PC-3 (cell line): ENCODE measurements around the gene WDSUB1. TPM values are rescaled to one million over a fixed set of nuclear protein-coding genes. Genes with fewer than 3 reads are reported as not detected.

Experiments used
- ATAC-seq: fragments of 200-7000 bp; cut with Tn5 transposase; 2 replicates; pipeline ENCODE4 v1.9.1; 2020; ENCODE audit warnings: mild to moderate bottlenecking, moderate library complexity
- BruUV-seq: library from RNA; stranded (reverse); fragments of 400-500 nt; replicated peaks from 2 replicates; lab custom pipeline; 2021; lab: Mats Ljungman, UMichigan
- CTCF ChIA-PET: fragments of 300-600 bp; sonication (Branson Sonifier 250); formaldehyde crosslinking; loops from one replicate; lab custom pipeline; 2022; ENCODE audit warnings: antibody characterized with exemption; lab: Charles Lee
- POLR2A ChIA-PET: fragments of 300-600 bp; sonication (Branson Sonifier 250); formaldehyde crosslinking; loops from one replicate; lab custom pipeline; 2022; ENCODE audit warnings: antibody characterized with exemption; ENCODE audit not compliant: unreplicated experiment; lab: Charles Lee
- DNase-seq: peaks from one replicate; pipeline ENCODE4 v3.0.0-alpha.2; 2015
- H2AFZ ChIP-seq: fragments of 300-600 bp; sonication (generic); 2 replicates; pipeline ENCODE4 v1.6.0; 2016; ENCODE audit warnings: antibody characterized with exemption, low read length
- H3F3A ChIP-seq: fragments of 300-600 bp; sonication (generic); one replicate; pipeline ENCODE4 v1.6.0; 2017; ENCODE audit warnings: antibody characterized with exemption, low read length, control low read depth, mild to moderate bottlenecking; ENCODE audit not compliant: unreplicated experiment
- H3K27ac ChIP-seq: fragments of 300-600 bp; sonication (generic); 2 replicates; pipeline ENCODE4 v1.5.1; 2016; ENCODE audit warnings: mild to moderate bottlenecking, low read length
- H3K27me3 ChIP-seq: fragments of 300-600 bp; sonication (generic); 2 replicates; pipeline ENCODE4 v1.6.1; 2016; ENCODE audit warnings: low read length, mixed read lengths
- H3K36me3 ChIP-seq: fragments of 300-600 bp; sonication (generic); 2 replicates; pipeline ENCODE4 v1.6.1; 2016; ENCODE audit warnings: low read depth, mixed run types, low read length, mixed read lengths
- H3K4me1 ChIP-seq: fragments of 300-600 bp; sonication (generic); 2 replicates; pipeline ENCODE4 v1.5.1; 2016; ENCODE audit warnings: low read length; ENCODE audit not compliant: insufficient read depth
- H3K4me2 ChIP-seq: fragments of 300-600 bp; sonication (generic); 2 replicates; pipeline ENCODE4 v1.6.0; 2016; ENCODE audit warnings: low read length
- H3K4me3 ChIP-seq: fragments of 300-600 bp; sonication (generic); 2 replicates; pipeline ENCODE4 v1.5.1; 2016; ENCODE audit warnings: mild to moderate bottlenecking, low read length, mixed read lengths
- H3K79me2 ChIP-seq: fragments of 300-600 bp; sonication (generic); 2 replicates; pipeline ENCODE4 v1.6.1; 2017; ENCODE audit warnings: low read length, mixed read lengths
- H3K9ac ChIP-seq: fragments of 300-600 bp; sonication (generic); 2 replicates; pipeline ENCODE4 v1.6.0; 2016; ENCODE audit warnings: mild to moderate bottlenecking, low read length
- H3K9me2 ChIP-seq: fragments of 300-600 bp; sonication (generic); replicated peaks from 2 replicates; pipeline ENCODE4 v1.6.1; 2016; ENCODE audit warnings: mixed run types, low read length, mixed read lengths
- H3K9me3 ChIP-seq: fragments of 300-600 bp; sonication (generic); 2 replicates; pipeline ENCODE4 v1.6.1; 2016; ENCODE audit warnings: low read length, mixed read lengths
- H4K20me1 ChIP-seq: fragments of 300-600 bp; sonication (generic); 2 replicates; pipeline ENCODE4 v1.6.1; 2016; ENCODE audit warnings: low read length, mixed read lengths
- EZH2 ChIP-seq: fragments of 300-600 bp; sonication (generic); IDR thresholded peaks from one replicate; pipeline ENCODE4 v1.6.1; 2017; ENCODE audit warnings: antibody characterized with exemption, mild to moderate bottlenecking, low read length; ENCODE audit not compliant: unreplicated experiment
- EZH2phosphoT487 ChIP-seq: fragments of 300-600 bp; sonication (generic); IDR thresholded peaks from 2 replicates; pipeline ENCODE4 v1.6.1; 2018; ENCODE audit warnings: mild to moderate bottlenecking, antibody characterized with exemption, low read length, borderline replicate concordance
- intact Hi-C: fragments of 100-400 bp; cut with micrococcal nuclease; formaldehyde crosslinking; loops from 2 replicates; pipeline ENCODE4 v1.9.0; 2023
- total RNA-seq: library from RNA; depleted of rRNA; stranded (reverse); fragments of >200 nt; gene quantifications from 2 replicates; pipeline ENCODE4 v1.2.3, GENCODE V29; 2014
- TF ChIP-seq, protein P1 (sequence below): fragments of 300-600 bp; sonication (generic); conservative IDR thresholded peaks from 2 replicates; pipeline ENCODE4 v1.5.1; 2017; ENCODE audit warnings: antibody characterized with exemption, low read depth, mild to moderate bottlenecking, low read length

The WDSUB1 gene
- total RNA-seq, 1 experiment from 2014 or later = 6.6 TPM

DNA sequence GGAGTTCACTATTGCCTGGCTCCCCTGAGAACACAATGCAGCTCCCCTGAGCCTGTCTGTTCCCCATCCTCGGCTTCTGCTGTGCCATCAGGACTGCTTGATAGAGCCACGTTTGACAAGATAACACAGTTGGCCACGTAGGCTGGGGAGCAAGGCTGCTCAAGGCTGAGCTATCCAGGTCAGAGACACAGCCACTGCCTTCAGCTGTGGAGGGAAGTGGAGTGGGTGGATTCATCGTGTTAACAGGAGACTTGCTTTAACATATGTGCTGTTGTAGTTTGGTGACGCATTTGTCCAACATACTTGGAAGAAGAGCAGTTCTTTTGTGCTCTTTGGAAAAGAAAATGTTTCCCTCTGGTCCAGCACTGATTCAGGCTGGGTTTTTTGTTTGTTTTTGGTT, 68.8 kb downstream of the WDSUB1 start:
- no TSS peak for BruUV-seq
- no peak for DNase-seq
- no peaks in the 10 kb centered on the region for H3K9me2 ChIP-seq
- H2AFZ ChIP-seq = no peak overlapping the region
- H3K4me1 ChIP-seq = no peaks in the 10 kb centered on the region
- H3K36me3 ChIP-seq = peaks cover 6% of the 10 kb centered on the region
- H3K9ac ChIP-seq = no peak overlapping the region
- H3K27me3 ChIP-seq = no peaks in the 10 kb centered on the region
- no peaks in the 10 kb centered on the region for H3F3A ChIP-seq
- H4K20me1 ChIP-seq = no peaks in the 10 kb centered on the region
- intact Hi-C loops = no loop called here
- no peak overlapping the region for H3K27ac ChIP-seq
- TF ChIP-seq, protein P1, sequence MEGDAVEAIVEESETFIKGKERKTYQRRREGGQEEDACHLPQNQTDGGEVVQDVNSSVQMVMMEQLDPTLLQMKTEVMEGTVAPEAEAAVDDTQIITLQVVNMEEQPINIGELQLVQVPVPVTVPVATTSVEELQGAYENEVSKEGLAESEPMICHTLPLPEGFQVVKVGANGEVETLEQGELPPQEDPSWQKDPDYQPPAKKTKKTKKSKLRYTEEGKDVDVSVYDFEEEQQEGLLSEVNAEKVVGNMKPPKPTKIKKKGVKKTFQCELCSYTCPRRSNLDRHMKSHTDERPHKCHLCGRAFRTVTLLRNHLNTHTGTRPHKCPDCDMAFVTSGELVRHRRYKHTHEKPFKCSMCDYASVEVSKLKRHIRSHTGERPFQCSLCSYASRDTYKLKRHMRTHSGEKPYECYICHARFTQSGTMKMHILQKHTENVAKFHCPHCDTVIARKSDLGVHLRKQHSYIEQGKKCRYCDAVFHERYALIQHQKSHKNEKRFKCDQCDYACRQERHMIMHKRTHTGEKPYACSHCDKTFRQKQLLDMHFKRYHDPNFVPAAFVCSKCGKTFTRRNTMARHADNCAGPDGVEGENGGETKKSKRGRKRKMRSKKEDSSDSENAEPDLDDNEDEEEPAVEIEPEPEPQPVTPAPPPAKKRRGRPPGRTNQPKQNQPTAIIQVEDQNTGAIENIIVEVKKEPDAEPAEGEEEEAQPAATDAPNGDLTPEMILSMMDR = no peak
- TF ChIP-seq EZH2 (no peak), EZH2phosphoT487 (no peak)
- H3K9me3 ChIP-seq = no peaks in the 10 kb centered on the region
- no peak overlapping the region for H3K4me2 ChIP-seq
- no peak overlapping the region for H3K4me3 ChIP-seq
- POLR2A ChIA-PET = no interaction called here
- no peaks in the 10 kb centered on the region for H3K79me2 ChIP-seq
- CTCF ChIA-PET = no interaction called here
- no peak for ATAC-seq

- Histone ChIP-seq H3K4me3 (no peak overlapping the region), H3K4me2 (no peak overlapping the region), H3K36me3 (peaks cover 6% of the 10 kb centered on the region), H3K9me3 (no peaks in the 10 kb centered on the region), H3K27ac (no peak overlapping the region), H4K20me1 (no peaks in the 10 kb centered on the region), H3K27me3 (no peaks in the 10 kb centered on the region), H3F3A (no peaks in the 10 kb centered on the region), H3K9ac (no peak overlapping the region), H3K4me1 (no peaks in the 10 kb centered on the region), H2AFZ (no peak overlapping the region), H3K9me2 (no peaks in the 10 kb centered on the region), H3K79me2 (no peaks in the 10 kb centered on the region)
- ATAC-seq (no peak), DNase-seq (no peak)
- ChIA-PET CTCF (no interaction called here), POLR2A (no interaction called here)
- TF ChIP-seq EZH2phosphoT487 (no peak), EZH2 (no peak)
- TF ChIP-seq, protein P1 = no peak
- BruUV-seq = no TSS peak
- intact Hi-C loops = no loop called here
These were observed 71.4 kb downstream of the WDSUB1 start for GRCh38 chr2:159215116-159215515.

DNA sequence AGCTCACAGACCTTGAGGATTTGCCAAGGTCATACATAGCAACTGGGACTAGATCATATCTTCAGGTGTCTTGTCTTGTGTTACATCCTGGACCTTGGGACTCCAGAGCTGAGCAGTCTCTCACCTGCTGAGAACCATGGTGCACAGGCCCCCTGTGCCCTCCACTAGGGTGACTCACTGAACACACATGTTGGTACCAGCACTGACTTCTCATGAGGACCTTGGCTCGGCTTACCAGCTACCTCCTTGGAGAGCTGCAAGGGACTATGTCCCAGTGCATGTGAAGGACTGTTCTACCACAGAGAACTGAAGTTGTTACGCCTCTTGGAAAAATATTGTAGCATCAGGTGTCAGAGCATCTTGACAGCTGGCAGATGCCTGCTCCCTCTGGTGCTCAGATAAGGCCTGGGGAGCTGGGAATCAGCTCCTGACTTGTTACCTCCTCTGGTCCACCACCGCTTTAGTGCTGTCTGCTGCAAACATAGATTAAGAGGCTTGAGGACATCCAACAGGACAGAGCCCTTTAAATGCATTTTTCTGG, 72.1 kb downstream of the WDSUB1 start:
- intact Hi-C loops = no loop called here
- ATAC-seq (peak; percentile 49; the same call in 1 of the 2 replicates), DNase-seq (peak; percentile 6)
- Histone ChIP-seq H3K36me3 (peaks cover 4% of the 10 kb centered on the region), H3K79me2 (no peaks in the 10 kb centered on the region), H3K9ac (no peak overlapping the region), H3F3A (no peaks in the 10 kb centered on the region), H3K4me1 (no peaks in the 10 kb centered on the region), H3K4me2 (no peak overlapping the region), H3K9me3 (no peaks in the 10 kb centered on the region), H3K4me3 (no peak overlapping the region), H3K27me3 (no peaks in the 10 kb centered on the region), H3K27ac (no peak overlapping the region), H4K20me1 (no peaks in the 10 kb centered on the region), H3K9me2 (no peaks in the 10 kb centered on the region), H2AFZ (no peak overlapping the region)
- TF ChIP-seq EZH2 (no peak), EZH2phosphoT487 (no peak)
- TF ChIP-seq, protein P1 = no peak
- no TSS peak for BruUV-seq
- POLR2A ChIA-PET = no interaction called here
- CTCF ChIA-PET = no interaction called here
